ENCODE data around the gene APCDD1L.
A peak's percentile ranks its signal among the peaks of the same experiment; 100 is the strongest.

APCDD1L gene

DNA sequence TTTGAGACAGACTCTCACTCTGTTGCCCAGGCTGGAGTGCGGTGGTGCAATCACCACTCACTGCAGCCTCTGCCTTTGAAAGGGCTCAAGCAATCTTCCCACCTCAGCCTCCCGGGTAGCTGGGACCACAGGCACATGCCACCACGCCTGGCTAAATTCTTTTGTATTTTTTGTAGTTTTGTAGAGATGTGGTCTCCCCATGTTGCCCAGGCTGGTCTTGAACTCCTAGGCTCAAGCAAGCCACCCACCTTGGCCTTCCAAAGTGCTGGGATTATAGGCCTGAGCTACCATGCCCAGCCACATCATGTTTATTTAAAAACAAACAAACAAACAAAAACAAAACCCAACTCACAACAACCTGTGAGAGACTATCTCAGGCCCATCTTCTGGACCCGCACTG lies 29.7 kb upstream of the APCDD1L start:
- peak; percentile 20 for DNase-seq

DNA sequence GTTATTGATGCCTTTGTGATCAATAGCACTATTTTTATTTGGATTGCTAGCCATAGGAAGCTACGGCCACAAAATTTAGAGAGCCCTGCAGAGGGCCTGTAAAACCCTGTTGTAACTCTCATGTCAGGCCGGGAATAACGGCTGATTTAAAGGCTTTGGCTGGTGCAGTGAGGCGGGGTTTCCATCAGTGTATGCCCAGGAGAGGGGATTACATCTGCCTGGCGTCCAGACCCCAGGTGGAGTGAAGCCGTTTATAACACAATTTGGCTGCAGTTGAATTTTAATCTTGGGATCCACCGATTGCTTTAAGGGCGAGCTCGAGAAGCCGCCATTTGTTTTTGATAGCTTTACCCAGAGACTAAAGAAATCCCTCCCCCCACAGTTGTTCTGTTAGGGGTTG lies 29.1 kb upstream of the APCDD1L start:
- peak; percentile 2 for DNase-seq

DNA sequence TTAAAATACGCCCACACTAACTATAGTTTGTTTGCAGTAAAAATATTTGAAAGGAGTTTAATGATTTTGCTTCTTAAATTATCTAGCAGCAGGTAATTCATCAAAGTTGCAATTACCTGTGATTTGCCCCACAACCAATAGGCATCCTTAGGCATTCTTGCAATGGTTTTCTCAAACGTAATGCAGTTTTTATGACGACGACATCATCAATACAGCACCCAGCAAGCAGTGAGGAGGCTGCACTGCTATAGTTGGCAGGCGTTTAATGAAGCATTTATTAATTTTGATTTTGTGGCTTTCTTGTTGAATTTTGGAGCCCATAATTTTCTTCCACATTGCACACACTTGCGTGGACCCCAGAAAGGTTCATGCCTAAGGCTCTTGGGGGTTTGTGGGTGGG lies 28.1 kb upstream of the APCDD1L start:
- DNase-seq = no peak

GRCh38 chr20:58542411-58543095 lies 27.4 kb upstream of the APCDD1L start:
- no peak for DNase-seq

DNA sequence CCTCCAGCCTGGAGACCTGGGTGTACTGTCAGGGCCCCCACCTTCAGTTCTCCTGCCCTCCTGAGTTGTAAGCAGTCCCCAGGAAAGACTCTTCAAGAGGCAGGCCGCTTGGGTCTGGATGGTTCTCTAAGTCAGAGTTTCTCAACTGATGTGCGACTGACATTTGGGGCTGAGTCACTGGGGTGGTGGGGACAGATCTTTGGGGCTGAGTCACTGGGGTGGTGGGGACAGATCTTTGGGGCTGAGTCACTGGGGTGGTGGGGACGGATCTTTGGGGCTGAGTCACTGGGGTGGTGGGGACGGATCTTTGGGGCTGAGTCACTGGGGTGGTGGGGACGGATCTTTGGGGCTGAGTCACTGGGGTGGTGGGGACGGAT lies 26.8 kb upstream of the APCDD1L start:
- peak; percentile 60 for DNase-seq

- DNase-seq = no peak
Observed at GRCh38 chr20:58538752-58539151, 23.6 kb upstream of the APCDD1L start.

DNA sequence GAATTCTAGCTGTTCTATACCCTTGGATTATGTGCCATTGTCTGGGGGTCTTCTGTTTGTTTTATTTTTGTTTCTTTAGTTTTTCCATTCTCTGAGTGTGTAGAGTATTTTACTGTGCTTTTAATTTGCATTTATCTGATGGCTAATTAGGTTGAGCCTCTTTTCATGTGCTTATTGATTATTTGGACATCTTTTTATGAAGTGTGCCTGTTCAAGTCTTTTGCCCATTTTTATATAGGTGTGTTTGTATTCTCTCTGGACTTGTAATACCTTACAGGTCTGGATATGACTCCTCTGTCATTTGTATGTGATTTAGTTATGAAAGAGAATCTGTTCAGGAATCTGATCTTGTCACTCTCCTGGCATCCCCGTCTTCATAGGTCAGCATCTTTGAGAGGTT lies 22.6 kb upstream of the APCDD1L start:
- no peak for DNase-seq

GRCh38 chr20:58536289-58536688 lies 21.1 kb upstream of the APCDD1L start:
- DNase-seq = no peak

- DNase-seq = no peak
Observed at GRCh38 chr20:58531657-58532056, 16.5 kb upstream of the APCDD1L start.

DNA sequence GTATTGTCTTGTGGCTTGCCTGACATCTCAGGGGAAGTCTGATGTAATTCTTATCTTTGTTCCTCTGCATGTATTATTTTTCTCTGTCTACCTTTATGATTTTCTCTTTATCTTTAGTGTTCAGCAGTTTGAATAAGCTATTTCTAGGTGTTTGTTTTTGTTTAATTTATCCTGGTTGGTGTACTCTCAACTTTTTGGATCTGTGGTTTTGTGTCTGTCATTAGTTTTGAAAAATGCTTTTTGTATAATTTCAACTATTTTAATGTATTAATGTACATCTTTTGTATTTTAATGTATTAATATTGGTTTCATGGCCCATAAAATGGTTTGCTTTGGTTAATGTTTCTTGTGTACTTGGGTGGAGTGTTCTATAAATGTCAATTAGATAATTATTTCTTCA lies 15.9 kb upstream of the APCDD1L start:
- no peak for DNase-seq

DNA sequence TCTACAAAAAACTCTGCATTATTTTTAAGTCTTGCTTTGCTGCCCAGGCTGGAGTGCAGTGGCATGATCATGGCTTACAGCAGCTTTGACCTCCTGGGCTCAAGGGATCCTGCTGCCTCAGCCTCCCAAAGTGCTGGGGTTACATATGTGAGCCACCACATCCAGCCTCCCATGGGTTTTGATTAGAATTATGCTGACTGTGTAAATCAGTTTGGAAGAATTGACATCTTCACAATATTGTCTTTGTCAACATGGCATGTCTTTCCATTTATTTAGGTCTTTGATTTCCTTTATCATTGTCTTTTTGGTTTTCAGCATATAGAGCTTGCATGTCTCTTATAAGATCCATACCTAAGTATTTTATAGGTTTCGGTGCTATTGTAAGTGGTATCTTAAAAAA lies 13.2 kb upstream of the APCDD1L start:
- no peak for DNase-seq

- DNase-seq = no peak
Observed at GRCh38 chr20:58526411-58526810, 11.2 kb upstream of the APCDD1L start.

DNA sequence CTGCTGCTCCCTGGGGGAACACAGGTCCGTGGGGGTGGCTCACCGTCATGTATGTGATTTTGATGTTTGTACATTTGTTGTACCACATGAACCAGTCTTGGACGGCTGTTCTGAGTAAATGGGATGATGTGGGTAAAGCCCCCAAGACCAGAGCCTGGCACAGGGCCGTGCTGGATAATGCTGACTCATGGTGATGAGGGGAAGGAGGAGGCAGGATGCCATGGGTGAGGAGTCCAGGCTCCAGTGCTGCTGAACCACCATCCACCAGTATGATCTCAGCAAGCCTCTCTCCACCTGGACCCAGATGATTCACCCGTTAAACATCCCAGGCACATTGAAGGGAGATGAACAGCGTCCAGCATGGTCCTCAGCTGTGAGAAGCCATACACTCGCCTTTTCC lies 9.6 kb upstream of the APCDD1L start:
- DNase-seq = no peak

GRCh38 chr20:58523971-58524315 lies 8.7 kb upstream of the APCDD1L start:
- DNase-seq = no peak

DNA sequence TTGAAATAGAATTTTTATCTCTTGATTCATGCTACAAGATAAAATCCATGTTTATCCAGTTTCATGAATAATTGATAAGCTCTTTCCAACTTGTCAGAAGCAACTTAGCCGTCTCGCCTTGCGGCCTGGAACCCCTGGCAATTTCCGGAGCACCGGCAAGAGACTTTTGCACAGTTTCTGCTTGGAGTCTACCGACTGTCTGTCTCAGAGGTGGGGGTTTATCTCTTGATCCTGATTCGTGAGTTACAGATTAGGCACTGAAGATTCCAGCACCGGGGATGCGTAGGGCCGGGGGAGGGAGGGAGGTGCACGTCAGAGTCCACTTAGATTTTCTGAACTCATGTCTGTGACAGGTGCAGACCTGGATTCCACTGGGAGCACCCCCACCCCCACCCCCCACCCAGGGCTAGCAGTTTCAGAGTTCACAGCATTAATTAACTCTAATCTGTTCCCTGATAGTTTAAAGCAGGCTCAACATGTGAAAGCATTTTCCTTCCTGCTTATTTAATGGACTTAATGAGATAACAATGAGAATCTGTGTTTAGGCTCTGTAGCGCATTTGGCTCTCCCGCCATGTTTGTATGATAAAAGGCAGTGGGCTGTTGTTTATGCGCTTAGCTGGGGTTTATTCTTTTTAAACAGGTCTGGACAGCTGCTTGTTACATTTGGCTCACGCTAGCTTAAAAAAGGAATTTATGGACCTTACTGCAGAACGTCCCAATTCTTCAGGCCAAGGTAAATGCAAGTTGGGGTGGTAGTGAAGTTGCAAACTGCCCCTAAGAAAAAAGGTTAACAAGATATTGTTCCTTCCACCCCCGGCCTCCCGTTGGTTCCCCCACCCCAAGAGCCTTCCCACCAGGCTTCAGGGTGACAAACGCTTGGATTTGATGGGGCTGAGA lies 8.1 kb upstream of the APCDD1L start:
- no peak for DNase-seq

DNA sequence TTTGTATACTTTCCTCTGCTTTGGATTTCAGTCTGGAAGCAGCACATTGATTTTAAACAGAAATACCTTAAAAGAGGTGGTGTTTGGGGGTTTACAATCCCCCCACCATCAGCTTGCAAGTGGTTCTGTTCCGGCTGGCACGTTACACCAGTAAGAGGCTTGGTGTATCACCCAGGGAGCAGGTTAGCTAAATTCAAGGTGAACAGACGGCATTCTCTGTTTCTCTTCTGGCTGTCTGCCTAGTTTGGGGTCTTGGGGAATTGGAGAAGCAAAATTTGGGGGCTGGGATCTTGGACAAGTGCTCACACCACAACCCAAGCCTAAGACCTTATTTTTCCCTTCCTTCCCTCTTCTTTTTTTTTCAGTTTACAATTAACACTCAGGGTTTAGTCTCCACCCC lies 7.5 kb upstream of the APCDD1L start:
- no peak for DNase-seq

GRCh38 chr20:58521763-58522162 lies 6.6 kb upstream of the APCDD1L start:
- no peak for DNase-seq

- no peak for DNase-seq
Observed at GRCh38 chr20:58519940-58520712, 4.9 kb upstream of the APCDD1L start.

DNA sequence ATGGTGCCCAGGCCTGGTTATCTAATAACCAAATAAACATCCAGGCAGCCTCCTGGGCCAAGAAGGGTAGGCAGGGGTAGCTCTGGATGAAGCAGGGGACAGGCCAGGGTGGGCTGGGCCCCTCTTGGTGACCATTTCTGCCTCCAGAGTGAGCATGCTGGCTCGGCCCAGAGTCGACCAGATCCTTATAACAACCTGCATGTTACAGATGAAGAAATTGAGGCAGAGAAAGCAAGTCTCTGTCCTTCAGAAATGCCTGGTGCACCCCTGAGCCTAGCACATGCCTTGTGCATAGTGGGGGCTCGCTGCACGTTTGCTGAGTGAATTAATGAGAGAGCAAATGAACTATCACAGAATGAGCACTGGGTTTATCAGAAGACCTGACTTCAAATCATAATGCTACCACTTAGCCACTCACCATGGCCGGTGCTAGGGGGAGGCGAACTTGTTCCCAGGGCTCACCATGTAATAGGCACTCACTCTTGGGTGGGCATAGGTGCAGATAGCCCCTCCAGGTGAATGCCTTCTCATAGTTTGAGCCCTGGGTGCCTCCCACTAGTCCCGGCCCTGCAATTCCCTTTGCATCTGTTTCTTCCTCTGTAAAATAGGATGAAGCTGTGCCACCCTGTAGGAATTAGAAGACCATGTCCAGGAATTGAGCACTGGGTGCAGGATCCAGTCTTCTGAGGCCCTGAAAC lies 3.8 kb upstream of the APCDD1L start:
- DNase-seq = no peak

DNA sequence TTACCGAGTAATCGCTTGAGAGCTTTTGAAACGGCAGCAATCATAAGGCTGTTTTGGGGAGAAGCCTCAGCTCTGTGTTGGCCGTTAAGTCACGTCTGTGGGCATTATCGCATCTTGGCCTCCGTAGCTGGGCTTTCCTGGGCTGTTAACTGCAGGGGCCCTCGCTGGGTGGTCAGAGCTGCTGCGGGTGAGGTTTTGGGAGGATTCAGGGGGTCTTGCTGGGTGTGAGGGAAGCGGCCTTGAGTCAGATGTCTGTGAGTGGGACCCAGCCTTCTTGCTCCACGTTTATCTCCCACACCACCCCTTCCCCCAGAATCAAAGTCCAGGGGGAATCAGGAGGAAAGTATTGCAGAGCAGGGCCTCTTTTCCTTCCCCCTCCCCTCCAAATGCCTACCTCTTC lies 3.2 kb upstream of the APCDD1L start:
- no peak for DNase-seq

GRCh38 chr20:58514321-58515232 lies 622 bp downstream of the APCDD1L start:
- DNase-seq = no peak

Data from activated CD8-positive, alpha-beta memory T cell treated with anti-CD3 and anti-CD28 coated beads, Interleukin-2, amount 50 U/mL, for 48 hours (primary cell).